NCI-H2029 (cell line): ENCODE data around the gene AMOTL1.
"Not testable (repeated sequence)": the region's sequence is repeated elsewhere in the genome, so short reads cannot be mapped to it uniquely, and the experiment has no call there.

Source experiments
- DNase-seq: peaks from one replicate; lab custom pipeline; 2025; lab: John Stamatoyannopoulos, UW

Gene AMOTL1

DNA sequence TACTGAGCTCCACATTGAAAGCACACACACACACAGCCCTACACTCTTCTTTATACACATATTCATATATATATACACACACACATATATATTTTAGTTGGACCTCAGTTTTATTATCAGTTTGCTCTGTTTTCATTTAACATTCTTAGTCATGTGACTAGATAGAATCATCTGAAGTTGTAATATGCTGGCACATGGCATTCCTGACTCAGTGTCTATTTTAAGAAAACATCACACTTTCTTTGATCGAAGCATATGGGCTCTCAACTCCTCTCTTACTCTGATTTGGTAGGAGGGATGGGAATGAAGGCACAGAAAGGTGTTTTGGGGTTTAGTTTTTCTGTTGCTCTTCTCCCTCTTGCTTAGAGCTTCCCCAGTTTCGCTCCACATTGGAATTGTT is 24.8 kb downstream of the AMOTL1 start:
- DNase-seq: no peak

DNA sequence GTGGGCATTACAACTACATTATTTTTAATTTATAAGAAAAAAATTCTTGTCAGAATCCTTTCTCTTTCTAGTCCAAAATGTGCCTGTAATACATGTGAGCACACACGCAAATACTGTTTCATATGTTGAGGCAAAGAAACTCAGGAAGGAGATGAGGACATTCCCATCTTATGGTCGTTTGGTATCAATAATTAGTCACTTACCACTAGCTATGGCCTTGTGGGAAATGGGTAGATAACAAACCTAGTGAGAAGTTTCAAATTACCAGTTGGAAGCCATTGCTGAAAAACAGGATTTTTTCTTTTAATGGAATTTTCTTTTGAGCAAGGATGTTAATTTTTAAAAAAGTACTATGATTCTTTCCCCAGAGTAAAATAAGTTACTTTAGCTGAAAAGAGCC is 25.7 kb downstream of the AMOTL1 start:
- DNase-seq: no peak

DNA sequence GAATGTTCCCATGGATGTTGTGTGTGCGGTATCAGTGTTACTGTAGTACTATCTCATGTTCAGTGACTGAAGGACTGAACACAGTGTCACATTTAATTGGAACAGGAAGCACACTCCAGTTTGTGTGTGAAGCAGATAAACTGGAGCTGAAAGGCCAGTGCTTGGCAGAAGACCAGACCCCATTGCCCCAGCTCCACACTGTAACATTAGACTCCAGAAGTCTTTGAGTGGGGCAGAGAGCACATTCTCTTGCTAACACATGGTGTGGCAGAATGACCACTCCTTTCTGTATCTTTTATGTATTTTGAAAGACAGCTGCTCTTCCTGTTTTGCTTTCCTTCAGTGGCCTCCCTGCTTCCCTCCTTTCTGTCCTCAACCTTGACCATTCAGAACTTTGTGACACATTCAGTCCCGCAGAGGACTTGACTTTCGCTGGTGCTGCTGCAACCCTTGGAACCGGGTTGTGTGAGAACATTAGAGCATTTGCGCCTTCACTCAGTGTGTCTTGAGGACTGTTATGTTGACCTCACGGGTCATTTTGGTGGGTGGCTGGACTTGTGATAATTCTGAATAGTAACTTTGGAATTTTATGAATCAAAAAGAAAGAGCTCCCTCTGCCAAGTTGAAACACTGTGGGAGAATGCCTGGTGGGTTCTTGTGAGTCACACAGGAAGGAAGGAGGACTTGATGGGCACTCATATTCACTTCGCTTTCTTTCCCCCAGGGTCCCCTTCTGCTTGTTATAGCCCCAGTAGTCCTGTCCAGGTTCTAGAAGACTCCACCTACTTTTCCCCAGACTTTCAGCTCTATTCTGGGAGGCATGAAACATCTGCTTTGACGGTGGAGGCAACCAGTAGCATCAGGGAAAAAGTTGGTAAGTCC is 26.4 kb downstream of the AMOTL1 start:
- DNase-seq: peak; percentile 92

DNA sequence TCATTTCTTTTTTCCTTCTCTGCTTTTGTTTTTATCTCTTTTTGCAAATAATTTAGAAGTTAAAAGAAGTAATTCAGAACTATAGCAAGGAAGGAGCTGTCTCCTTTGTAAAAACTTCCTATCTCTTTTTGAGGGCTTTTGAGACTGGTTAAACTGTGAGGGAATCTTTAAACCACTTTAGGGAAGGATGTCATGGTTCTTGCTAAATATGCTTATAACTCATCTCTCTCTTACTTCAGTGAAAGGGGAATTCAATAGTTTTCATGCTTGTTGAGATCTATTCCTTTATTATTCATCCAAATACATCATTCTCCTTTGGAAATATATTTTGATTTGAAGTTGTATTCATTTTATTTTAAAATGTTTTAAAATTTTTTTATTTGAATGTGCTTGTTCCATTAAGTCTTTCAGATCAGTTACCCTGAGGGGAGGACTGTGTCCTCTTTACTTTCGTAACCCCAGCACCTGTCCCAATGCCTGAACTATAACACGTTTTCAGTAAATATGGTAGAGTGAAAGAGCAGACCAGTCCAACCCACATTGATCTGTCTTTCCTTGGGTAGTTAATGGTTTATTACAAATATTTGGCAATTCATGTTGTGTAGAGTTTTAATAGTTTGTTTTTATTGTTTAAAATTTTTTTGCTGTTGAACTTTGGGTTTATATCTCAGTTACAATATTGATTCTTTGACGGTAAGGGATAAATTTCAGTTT is 27.5 kb downstream of the AMOTL1 start:
- no peak for DNase-seq

DNA sequence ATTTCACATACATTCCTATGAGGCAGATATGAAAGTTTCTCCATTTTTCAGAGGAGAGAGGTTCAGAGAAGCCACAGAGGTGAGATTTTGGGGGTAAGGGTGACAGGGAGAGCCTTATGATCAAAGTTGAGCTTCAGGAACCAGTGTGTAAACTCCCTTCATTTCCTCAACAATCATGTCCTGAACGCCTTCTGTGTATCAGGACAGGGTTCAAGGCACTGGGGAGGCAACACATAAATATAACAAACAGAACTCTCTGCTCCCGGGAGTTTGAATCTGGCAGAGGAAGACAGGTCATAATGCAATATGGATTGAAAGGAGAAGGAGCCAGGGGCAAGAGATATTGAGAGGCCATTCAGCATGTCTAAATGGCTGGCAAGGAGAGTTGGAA is 28.0 kb downstream of the AMOTL1 start:
- DNase-seq: no peak

DNA sequence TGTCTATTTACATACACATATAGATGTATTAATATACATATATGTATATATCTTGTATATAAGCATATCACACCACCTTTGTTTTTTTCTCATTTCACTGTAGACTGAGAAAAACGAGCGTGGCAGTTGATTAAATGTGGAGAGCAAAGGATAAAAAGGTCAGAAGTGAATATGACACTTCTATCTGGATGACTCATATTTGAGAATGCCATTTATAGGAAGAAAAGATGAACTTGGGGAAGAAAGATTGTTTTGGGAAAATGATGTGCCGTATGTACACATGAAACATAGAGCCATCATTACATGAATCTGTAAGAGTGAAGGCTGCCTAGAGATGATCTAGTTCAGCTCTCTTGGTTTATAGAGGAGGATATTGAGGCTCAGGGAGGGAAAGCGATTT is 28.7 kb downstream of the AMOTL1 start:
- DNase-seq: no peak

DNA sequence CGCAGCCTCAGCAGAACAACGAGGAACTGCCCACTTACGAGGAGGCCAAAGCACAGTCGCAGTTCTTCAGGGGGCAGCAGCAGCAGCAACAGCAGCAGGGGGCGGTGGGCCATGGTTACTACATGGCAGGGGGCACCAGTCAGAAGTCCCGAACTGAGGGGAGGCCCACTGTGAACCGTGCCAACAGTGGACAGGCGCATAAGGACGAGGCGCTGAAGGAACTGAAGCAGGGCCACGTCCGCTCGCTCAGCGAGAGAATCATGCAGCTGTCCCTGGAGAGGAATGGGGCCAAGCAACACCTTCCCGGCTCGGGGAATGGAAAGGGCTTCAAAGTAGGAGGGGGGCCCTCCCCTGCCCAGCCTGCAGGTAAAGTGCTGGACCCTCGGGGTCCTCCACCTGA is 31.6 kb downstream of the AMOTL1 start:
- DNase-seq: no peak

DNA sequence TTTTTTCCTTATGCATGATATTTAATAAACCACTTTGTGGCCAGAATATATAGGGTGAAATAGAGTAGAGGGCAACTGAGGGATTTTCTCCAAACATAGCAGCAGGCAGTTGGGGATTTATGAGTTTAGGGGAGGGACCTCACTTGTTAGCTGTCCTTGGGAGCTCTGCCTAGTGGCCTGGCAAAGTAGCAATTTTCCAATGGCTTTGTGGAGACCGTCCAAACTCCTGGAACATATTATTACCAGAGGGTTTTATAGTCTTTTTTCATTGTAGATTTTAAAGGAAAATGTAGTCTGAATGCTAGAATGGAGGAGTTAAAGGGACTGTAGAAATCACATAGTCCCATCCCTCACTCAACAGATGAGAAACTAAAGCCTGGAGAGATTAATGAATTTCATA is 32.3 kb downstream of the AMOTL1 start:
- DNase-seq: no peak

DNA sequence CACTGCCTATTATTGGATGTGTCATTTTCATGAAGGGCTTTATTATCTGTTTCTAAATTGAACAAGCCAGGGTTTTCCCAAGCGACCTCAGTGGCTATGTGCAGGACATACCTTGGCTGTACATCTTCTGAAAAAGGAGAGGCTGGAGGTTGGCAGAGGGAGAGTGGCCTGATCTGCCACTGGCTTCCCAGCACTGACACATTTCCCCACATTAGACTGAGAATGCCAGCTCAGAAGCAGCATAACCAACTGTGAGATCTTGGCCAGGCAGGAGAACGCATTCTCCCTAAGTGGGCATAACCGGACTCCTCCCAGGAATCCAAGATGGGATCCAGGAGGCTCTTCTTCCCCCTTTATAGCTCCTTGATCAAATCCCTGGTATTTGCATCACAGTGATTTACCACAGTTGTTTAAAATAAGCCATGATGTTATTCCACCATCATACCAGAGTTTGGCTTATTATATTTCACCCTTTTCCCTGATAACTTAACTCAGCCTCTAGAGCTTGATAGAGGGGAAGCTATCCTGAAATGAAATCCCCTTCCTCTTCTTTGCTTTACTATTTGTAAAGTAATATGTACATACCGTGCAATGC is 33.8 kb downstream of the AMOTL1 start:
- no peak for DNase-seq

DNA sequence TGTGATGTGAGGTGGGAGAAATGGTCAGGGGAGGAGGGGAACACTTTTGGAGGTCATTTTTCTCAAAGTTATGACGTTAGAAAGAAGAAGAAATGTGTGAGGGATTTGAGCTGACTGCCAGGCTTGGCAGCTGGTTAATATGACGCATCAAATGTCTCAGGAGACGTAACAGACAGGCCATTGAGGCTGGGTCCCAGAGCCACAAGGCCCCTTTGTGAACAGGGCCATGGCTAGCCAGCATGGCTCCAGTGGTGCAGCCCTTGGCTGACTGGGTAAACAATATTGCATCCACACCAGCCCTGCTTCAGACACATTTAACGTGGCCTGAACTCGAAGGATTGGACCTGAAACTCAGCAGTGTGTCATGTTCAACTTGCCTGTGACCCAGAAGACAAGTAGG is 34.3 kb downstream of the AMOTL1 start:
- DNase-seq: no peak

DNA sequence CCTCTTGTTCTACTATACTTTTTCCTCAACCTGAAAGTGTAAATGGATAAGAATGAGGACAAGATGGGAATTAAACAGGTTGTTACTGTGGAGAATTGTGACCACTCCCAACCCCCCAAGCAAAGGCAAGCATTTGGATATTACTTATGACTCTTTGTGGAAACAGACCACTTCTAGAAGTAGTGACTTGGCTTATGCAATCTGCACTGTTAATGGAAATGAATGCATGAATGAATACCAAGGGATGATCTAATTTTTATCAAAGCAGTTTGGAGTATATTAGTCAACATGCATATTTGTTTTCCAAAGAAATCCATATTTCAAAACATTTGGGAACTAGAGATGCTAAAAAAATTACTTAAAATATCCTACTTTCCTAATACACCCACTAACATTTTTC is 35.3 kb downstream of the AMOTL1 start:
- no peak for DNase-seq

DNA sequence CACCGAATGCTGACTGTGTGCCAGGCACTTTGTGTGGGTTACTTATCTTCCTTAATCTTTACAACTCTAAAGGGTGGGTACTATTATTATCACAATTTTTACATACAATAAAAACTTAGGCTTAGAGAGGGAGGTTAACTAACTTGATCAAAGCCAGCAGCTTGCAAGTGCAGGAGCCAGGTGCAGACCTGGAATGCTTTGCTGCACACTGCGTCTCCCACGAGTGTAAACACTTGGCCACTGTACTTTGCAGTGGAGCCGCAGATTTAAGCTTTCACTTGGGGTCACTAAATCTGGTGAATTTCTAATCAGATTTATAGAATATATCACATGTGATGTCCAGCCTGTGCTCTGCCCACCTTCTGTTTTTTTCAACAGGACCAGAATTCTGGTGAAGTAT is 36.7 kb downstream of the AMOTL1 start:
- no peak for DNase-seq

DNA sequence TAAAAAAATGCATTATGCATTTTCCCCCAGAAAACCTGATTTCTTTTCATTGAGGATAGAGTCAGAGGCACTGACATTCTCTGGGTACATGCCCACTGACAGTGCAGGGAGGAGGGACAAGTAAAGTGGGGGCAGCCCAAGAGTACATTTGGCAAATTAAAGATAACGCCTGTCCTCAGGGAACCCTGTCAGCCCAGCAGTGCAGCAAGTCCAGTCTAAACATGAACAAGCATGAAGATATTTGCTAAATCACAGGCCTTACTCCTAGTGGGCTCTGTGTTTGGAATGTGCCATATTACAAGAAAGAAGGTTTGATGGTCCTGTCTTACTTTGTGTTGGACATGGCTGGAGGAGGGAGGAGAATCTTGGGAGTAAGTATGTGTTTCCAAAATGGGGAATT is 37.9 kb downstream of the AMOTL1 start:
- no peak for DNase-seq

DNA sequence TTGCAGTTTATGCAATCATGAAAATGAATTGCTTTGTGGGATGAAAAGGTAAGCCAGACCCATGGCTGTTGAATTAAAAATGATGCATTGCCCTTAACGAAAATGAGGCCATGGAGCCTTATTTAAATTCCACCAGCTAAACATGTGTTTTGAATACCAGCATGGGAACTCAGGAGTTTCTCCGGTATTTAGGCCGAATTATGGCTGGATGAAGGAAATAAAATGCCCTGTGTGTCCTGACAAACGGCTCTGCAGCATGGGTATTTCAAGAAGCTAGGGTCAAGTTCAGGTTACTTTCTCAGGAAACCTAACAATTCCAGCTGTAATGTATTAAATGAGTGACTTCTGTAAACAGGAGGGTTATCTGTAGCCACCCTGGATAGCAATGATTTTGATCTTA is 38.3 kb downstream of the AMOTL1 start:
- DNase-seq: no peak

DNA sequence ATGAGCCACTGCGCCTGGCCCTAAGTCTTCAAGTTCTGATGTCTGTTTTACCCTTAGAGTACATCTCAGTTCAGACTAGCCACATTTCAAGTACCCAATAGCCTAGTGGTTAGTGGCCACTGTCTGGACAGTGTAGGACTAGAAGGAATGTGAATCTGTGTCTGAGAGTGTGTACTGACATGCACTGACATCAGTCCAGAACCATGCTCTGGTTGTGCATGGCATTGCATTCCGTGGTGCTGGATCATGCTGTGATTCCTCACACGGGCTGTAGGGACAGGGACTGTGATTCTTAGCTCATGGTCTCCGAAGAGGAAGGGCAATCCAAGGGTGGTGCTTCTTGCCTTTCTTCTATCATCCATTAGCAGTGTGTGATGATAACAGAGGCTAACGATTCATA is 41.1 kb downstream of the AMOTL1 start:
- DNase-seq: no peak

DNA sequence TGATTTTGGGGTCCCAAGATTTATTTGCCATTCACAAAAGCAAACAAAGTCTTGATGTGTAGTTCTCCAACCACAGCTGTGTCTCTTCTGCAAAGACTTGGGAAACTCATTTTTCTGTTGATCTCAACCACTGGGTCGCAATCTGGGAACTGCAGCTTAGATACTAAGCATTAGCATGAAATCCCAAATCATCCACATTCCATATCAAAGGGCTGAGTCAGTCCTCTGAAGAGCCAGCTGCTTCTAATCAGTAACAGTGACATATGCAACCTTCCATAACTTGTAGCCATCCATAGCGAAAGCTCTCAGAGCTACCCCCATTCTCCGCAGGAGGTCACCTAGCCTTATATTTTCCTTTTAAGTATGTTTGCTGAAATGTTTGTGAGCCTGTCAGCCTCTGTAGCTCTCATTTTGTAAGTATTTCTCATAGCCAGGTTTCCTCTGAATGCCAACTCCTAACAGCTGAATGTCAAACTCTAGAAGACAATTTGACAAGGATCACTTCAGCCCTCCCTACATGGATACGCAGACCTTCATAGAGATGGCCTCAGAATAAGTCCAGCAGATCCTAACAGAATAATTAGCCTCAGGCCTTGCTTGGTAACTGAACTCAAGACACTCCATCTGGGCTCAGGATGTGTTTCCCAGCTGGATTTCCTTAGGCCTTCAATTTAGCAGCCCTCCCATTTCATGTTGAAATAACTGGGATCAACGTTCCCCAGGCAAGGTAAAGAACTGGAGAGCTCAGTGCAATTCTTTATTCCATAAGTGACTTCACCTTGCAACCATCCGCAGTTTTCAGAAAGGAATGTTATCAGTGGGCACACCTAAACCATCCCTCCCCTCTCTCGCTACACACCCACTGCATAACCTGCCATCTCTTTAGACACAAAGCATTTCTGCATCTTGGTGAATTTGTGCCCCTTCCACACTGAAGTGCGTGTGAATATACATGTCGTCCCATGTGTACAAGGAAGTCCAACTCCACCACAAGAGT is 44.9 kb downstream of the AMOTL1 start:
- not testable (repeated sequence) for DNase-seq

DNA sequence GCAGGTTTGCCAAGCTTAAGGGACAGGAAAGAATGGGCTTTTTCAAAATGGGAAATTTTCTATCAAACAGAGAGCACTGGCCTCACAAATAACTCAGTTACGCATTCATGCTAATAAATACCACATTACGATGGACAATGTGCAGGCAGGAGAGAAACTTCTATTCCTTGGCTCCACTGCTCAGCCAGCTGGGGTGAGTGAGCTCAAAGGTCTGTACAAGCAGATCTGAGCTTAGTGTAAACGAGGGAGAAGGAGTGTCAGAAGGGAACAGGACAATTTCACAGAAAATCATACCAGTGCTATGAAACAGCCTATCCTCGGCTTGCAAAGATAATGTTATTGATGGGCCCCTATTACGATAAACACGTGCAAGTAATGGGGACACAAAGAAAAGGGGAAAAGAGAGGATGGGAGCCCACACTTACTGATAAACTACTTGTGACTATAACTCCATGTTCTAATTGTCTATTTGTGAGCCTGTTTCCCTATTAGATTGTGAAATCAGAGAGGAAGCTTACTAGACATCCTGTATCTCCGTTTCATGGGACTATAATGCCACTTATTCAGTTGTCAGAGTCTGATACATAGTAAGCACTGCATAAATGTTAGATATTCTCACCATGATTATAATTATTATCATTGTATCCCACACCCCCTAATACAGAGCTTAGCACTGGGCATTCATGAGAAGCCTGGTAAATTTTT is 46.3 kb downstream of the AMOTL1 start:
- no peak for DNase-seq

DNA sequence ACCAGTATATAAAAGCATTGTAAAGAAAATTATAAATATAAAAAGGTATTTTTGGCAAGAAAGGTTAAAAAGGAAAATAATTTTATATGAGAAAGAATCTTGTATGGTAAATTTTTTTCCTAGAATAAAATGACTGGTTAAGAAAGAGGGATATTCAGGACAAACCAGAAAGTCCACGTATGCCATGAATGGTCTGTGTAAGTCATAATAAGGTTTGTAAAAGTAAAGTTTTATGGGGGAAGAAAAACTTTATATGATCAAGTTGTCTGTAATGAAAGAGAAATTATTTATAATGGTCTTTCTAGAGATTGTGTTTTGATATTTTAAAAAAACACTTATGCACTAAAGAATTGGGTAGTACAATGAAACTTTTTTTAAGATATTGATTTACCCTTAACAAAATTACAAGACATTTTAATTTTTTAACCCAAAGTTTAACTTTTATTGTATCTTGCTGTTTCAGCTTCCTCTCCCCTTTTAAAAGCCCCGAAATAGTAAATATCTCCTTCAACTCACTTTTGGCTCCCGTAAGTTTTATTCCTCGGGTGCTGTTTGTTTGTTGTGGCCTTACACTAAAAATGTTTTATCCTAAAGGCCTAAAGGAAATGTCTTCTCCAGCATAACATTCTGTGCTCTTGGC is 47.7 kb downstream of the AMOTL1 start:
- DNase-seq: no peak

DNA sequence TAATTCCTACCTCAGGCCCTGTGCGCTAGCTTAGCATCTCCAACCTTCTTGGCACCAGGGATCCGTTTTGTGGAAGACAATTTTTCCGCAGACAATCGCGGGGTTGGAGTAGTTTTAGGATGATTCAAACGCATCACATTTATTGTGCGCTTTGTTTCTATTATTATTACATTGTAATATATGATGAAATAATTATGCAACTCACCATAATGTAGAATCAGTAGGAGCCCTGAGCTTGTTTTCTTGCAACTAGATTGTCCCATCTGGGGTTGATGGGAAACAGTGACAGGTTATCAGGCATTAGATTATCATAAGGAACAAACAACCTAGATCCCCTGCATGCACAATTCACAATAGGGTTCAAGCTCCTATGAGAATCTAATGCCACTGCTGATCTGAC is 52.3 kb downstream of the AMOTL1 start:
- no peak for DNase-seq

DNA sequence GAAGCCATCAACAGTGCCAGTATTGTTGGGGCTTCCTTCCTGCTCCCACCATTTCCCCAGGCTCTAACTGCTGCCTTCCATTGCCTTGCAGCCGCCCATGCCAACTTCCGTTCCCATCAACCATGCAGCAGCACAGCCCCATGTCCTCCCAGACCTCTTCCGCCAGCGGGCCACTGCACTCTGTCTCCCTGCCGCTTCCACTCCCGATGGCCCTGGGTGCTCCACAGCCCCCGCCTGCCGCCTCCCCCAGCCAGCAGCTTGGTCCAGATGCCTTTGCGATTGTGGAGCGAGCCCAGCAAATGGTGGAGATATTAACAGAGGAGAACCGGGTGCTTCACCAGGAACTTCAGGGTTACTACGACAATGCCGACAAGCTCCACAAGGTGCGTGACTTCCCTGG is 53.3 kb downstream of the AMOTL1 start:
- no peak for DNase-seq

DNA sequence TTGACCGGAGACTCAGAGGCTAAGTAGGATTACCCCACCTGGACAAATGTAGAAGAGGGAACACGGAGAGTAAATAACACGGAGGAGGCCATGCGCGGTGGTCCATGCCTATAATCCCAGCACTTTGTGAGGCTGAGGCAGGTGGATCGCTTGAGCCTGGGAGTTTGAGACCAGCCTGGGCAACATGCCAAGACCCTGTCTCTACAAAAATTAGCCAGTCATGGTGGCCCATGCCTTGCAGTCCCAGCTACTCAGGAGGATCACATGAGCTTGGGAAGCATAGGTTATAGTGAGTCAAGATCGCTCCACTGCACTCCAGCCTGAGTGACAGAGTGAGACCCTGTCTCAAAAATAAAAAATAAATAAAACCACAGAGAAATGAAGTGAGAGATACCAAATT is 53.9 kb downstream of the AMOTL1 start:
- DNase-seq: no peak
